B cell (primary cell): Measurements from ENCODE around the gene TCF7L1. TPM values are rescaled to one million over a fixed set of nuclear protein-coding genes. Genes with fewer than 3 reads are reported as not detected.

ENCODE experiments used
- ATAC-seq: fragments of 200-7000 bp; cut with Tn5 transposase; one replicate; pipeline ENCODE4 v1.10.0; 2021; ENCODE audit warnings: low read depth, mild to moderate bottlenecking, moderate number of reproducible peaks, moderate library complexity
- CTCF ChIA-PET: fragments of 350-600 bp; sonication (Branson Sonifier 250); formaldehyde crosslinking; loops from one replicate; lab custom pipeline; 2021; ENCODE audit warnings: antibody characterized with exemption, inconsistent platforms; lab: Charles Lee
- POLR2A ChIA-PET: fragments of 350-600 bp; sonication (Branson Sonifier 250); formaldehyde crosslinking; loops from one replicate; lab custom pipeline; 2021; ENCODE audit warnings: antibody characterized with exemption; lab: Charles Lee
- DNase-seq: peaks from one replicate; pipeline ENCODE4 v3.0.0; 2013
- H2AFZ ChIP-seq: 2 replicates; pipeline ENCODE4 v1.6.1; 2012; ENCODE audit warnings: mild to moderate bottlenecking, low read depth, low read length; ENCODE audit not compliant: insufficient read depth, poor library complexity, severe bottlenecking
- H3K27ac ChIP-seq, 2 donors: 1 replicate in 1 of 2; 2 replicates in 1 of 2; pipeline ENCODE4 v1.5.1; 2012 to 2013; ENCODE audit warnings: low read length in 2 of 2, mild to moderate bottlenecking in 2 of 2, moderate library complexity in 1 of 2
- H3K27me3 ChIP-seq, 4 experiments: fragments of 200-600 bp in 1 of 4; sonication (generic) in 1 of 4; replicated peaks in 1 of 4; 1 replicate in 2 of 4; 2 replicates in 2 of 4; pipeline versions ENCODE4 v1.6.1 to v1.7.0; 2013 to 2016; ENCODE audit warnings: low read length in 3 of 4, mild to moderate bottlenecking in 2 of 4, mixed read lengths in 1 of 4, moderate library complexity in 1 of 4; ENCODE audit not compliant: insufficient read depth in 4 of 4, control insufficient read depth in 3 of 4; ENCODE audit errors: control extremely low read depth in 1 of 4
- H3K36me3 ChIP-seq, 2 experiments: replicated peaks in 1 of 2; 1 replicate in 1 of 2; 2 replicates in 1 of 2; pipeline versions ENCODE4 v1.6.1 to v1.7.1; 2013; ENCODE audit warnings: low read length in 1 of 2; ENCODE audit not compliant: insufficient read depth in 2 of 2, control insufficient read depth in 1 of 2; ENCODE audit errors: control extremely low read depth in 1 of 2, extremely low read depth in 1 of 2
- H3K4me1 ChIP-seq, 2 donors: fragments of 200-600 bp in 1 of 2; sonication (generic) in 1 of 2; 1 replicate in 1 of 2; 2 replicates in 1 of 2; pipeline versions ENCODE4 v1.5.1 to v1.6.1; 2013 to 2017; ENCODE audit warnings: low read length in 2 of 2; ENCODE audit not compliant: control insufficient read depth in 2 of 2, insufficient read depth in 2 of 2
- H3K4me2 ChIP-seq: replicated peaks from 2 replicates; pipeline ENCODE3; 2012; ENCODE audit warnings: mild to moderate bottlenecking, low read depth, low read length; ENCODE audit not compliant: poor library complexity, severe bottlenecking
- H3K4me3 ChIP-seq, 5 experiments: fragments of 200-600 bp in 1 of 5; sonication (generic) in 1 of 5; 1 replicate in 3 of 5; 2 replicates in 2 of 5; pipeline versions ENCODE4 v1.5.1 to v1.7.0; 2011 to 2016; ENCODE audit warnings: low read length in 4 of 5, mild to moderate bottlenecking in 4 of 5, low read depth in 2 of 5, control low read depth in 1 of 5, moderate library complexity in 1 of 5; ENCODE audit not compliant: insufficient read depth in 1 of 5; ENCODE audit errors: control extremely low read depth in 1 of 5, extremely low read depth in 1 of 5
- H3K79me2 ChIP-seq: fragments of 200-600 bp; sonication (generic); one replicate; pipeline ENCODE4 v1.6.0; 2016; ENCODE audit warnings: low read length; ENCODE audit not compliant: control insufficient read depth, insufficient read depth
- H3K9ac ChIP-seq: fragments of 200-600 bp; sonication (generic); 2 replicates; pipeline ENCODE4 v1.6.1; 2017; ENCODE audit warnings: mild to moderate bottlenecking, low read length, moderate library complexity
- H3K9me3 ChIP-seq, 3 donors: one replicate each; pipeline versions ENCODE4 v1.6.1 to v1.7.1; 2013; ENCODE audit warnings: low read length in 2 of 3; ENCODE audit not compliant: control insufficient read depth in 2 of 3, insufficient read depth in 1 of 3; ENCODE audit errors: control extremely low read depth in 1 of 3
- H4K20me1 ChIP-seq: 2 replicates; pipeline ENCODE4 v1.6.0; 2012; ENCODE audit warnings: mild to moderate bottlenecking, low read length; ENCODE audit not compliant: insufficient read depth, control insufficient read depth, poor library complexity, severe bottlenecking
- H3K27ac Mint-ChIP-seq: one replicate; pipeline ENCODE4 v1.8.0; 2021; ENCODE audit warnings: mixed read lengths
- H3K27me3 Mint-ChIP-seq: one replicate; pipeline ENCODE4 v1.8.0; 2021; ENCODE audit warnings: mixed read lengths
- H3K4me1 Mint-ChIP-seq: one replicate; pipeline ENCODE4 v1.8.0; 2021; ENCODE audit warnings: mixed read lengths
- H3K4me3 Mint-ChIP-seq: one replicate; pipeline ENCODE4 v1.8.0; 2021; ENCODE audit warnings: mixed read lengths
- H3K9me3 Mint-ChIP-seq: one replicate; pipeline ENCODE4 v1.8.0; 2022; ENCODE audit warnings: mixed read lengths; ENCODE audit not compliant: insufficient read depth
- CTCF ChIP-seq: fragments of 200-600 bp; IDR thresholded peaks from one replicate; pipeline ENCODE4 v1.8.0; 2022; ENCODE audit warnings: antibody characterized with exemption, mild to moderate bottlenecking
- EZH2 ChIP-seq: IDR thresholded peaks from 2 replicates; pipeline ENCODE4 v1.6.1; 2012; ENCODE audit warnings: borderline replicate concordance, low read depth, mild to moderate bottlenecking, moderate library complexity, low read length; ENCODE audit not compliant: insufficient read depth, poor library complexity, severe bottlenecking
- WGBS: methylation state at CpG from one replicate; pipeline ENCODE4 v1.1.5; 2013; ENCODE audit warnings: missing lambda C conversion rate; ENCODE audit not compliant: insufficient coverage; 5-methylcytosine and 5-hydroxymethylcytosine counted together
- intact Hi-C: fragments of 100-400 bp; cut with micrococcal nuclease; formaldehyde crosslinking; loops from one replicate; pipeline ENCODE4 v1.10.0; 2022
- polyA plus RNA-seq: library from polyadenylated mRNA; depleted of rRNA; stranded (reverse); fragments of >200 nt; gene quantifications from 2 replicates; pipeline ENCODE4 v1.2.3, GENCODE V29; 2012
- total RNA-seq, 2 donors: library from RNA; stranded (reverse); fragments of 120-200 nt in 1 of 2; gene quantifications; 1 replicate in 1 of 2; 2 replicates in 1 of 2; pipeline versions ENCODE4 v1.2.3 to v1.2.4, GENCODE V29; 2013 to 2022

TCF7L1 gene
- total and polyA plus RNA-seq, 2 donors (not counting 1 experiment from before 2014, with no cell fraction given), result 0.67 to 0.81 TPM

GRCh38 chr2:85187069-85187468, 53.9 kb downstream of the TCF7L1 start:
- Histone ChIP-seq H3K36me3 (no peaks in the 10 kb centered on the region), H3K27ac (no peak overlapping the region), H3K4me2 (no peak overlapping the region), H3K79me2 (no peaks in the 10 kb centered on the region), H3K27me3 (peaks cover 0 to 4% (median 0%) of the 10 kb centered on the region in 4 experiments), H3K9ac (no peak overlapping the region), H3K9me3 (peaks cover 0 to 3% (median 0%) of the 10 kb centered on the region in 3 donors), H3K4me3 (no peak overlapping the region), H4K20me1 (no peaks in the 10 kb centered on the region), H3K4me1 (no peaks in the 10 kb centered on the region), H2AFZ (no peak overlapping the region)
- Mint-ChIP-seq H3K4me3 (no peak overlapping the region), H3K9me3 (no peaks in the 10 kb centered on the region), H3K4me1 (no peaks in the 10 kb centered on the region), H3K27me3 (peaks cover 19% of the 10 kb centered on the region), H3K27ac (no peak overlapping the region)
- DNase-seq (no peak), ATAC-seq (no peak)
- CTCF ChIA-PET, result no interaction called here
- intact Hi-C loops, result no loop called here
- POLR2A ChIA-PET, result no interaction called here
- TF ChIP-seq EZH2, result no peak
- TF ChIP-seq CTCF, result no peak
- 50% methylated on average over 1 of the region's 2 CpGs for WGBS

- intact Hi-C loops, result no loop called here
- Histone ChIP-seq H3K27me3 (peaks cover 0 to 4% (median 0%) of the 10 kb centered on the region in 4 experiments), H3K4me3 (no peak overlapping the region), H4K20me1 (no peaks in the 10 kb centered on the region), H2AFZ (no peak overlapping the region), H3K4me1 (no peaks in the 10 kb centered on the region), H3K9ac (no peak overlapping the region), H3K36me3 (no peaks in the 10 kb centered on the region), H3K27ac (no peak overlapping the region), H3K4me2 (no peak overlapping the region), H3K79me2 (no peaks in the 10 kb centered on the region), H3K9me3 (peaks cover 0 to 3% (median 0%) of the 10 kb centered on the region in 3 donors)
- TF ChIP-seq CTCF (no peak), EZH2 (no peak)
- Mint-ChIP-seq H3K27me3 (peaks cover 25% of the 10 kb centered on the region), H3K9me3 (no peaks in the 10 kb centered on the region), H3K27ac (no peak overlapping the region), H3K4me3 (no peak overlapping the region), H3K4me1 (no peaks in the 10 kb centered on the region)
- CTCF ChIA-PET, result no interaction called here
- no CpG with 5 or more reads among the region's 5 CpGs for WGBS
- no peak for DNase-seq
- POLR2A ChIA-PET, result no interaction called here
- ATAC-seq, result no peak
Measured at GRCh38 chr2:85188852-85189251, 55.7 kb downstream of the TCF7L1 start.
